HepG2 (cell line): ENCODE data around the gene PLEKHS1. TPM values are rescaled to one million over a fixed set of nuclear protein-coding genes. Genes with fewer than 3 reads are reported as not detected.

Experiments used
- ATAC-seq: fragments of 200-7000 bp; cut with Tn5 transposase; 3 replicates; pipeline ENCODE4 v1.9.1; 2020; ENCODE audit warnings: mild to moderate bottlenecking, moderate library complexity
- BruUV-seq: library from RNA; stranded (reverse); fragments of 400-500 nt; replicated peaks from 2 replicates; lab custom pipeline; 2021; lab: Mats Ljungman, UMichigan
- CTCF ChIA-PET: fragments of 300-600 bp; formaldehyde crosslinking; extraction: SDS; loops from one replicate; lab custom pipeline; 2021; ENCODE audit warnings: low total read pairs, inconsistent platforms, low intra/inter-chr PET ratio; lab: Yijun Ruan, JAX
- POLR2A ChIA-PET: fragments of 350-600 bp; sonication (Branson Sonifier 250); formaldehyde crosslinking; loops from one replicate; lab custom pipeline; 2020; ENCODE audit warnings: antibody characterized with exemption, inconsistent platforms; lab: Yijun Ruan, JAX
- DNase-seq: peaks from one replicate; pipeline ENCODE4 v3.0.0-alpha.2; 2015; ENCODE audit warnings: low spot score
- FAIRE-seq: peaks from 3 replicates; lab custom pipeline; 2011; peaks lifted over from hg19 to GRCh38; lab: Jason Lieb, UNC
- H2AFZ ChIP-seq: one replicate; pipeline ENCODE4 v1.6.1; 2011; ENCODE audit warnings: low read length, inconsistent platforms
- H3K27ac ChIP-seq: fragments of 300-600 bp; 3 replicates; pipeline ENCODE4 v1.8.0; 2011; ENCODE audit warnings: mixed run types, mild to moderate bottlenecking, mixed read lengths, low read length, inconsistent platforms; ENCODE audit not compliant: insufficient read depth; ENCODE audit errors: extremely low read length
- H3K27me3 ChIP-seq, 2 experiments: fragments of 200-600 bp in 1 of 2; 2 replicates in 1 of 2; 3 replicates in 1 of 2; pipeline versions ENCODE4 v1.6.0 to v1.8.0; 2011; ENCODE audit warnings: low read length in 2 of 2, mild to moderate bottlenecking in 2 of 2, moderate library complexity in 2 of 2, inconsistent platforms in 1 of 2; ENCODE audit not compliant: insufficient read depth in 2 of 2, control insufficient read depth in 1 of 2
- H3K36me3 ChIP-seq, 2 experiments: fragments of 200-600 bp in 1 of 2; replicated peaks in 1 of 2; 2 replicates in 1 of 2; 3 replicates in 1 of 2; pipeline versions ENCODE4 v1.5.1 to v1.8.0; 2011; ENCODE audit warnings: low read length in 2 of 2, inconsistent platforms in 1 of 2; ENCODE audit not compliant: insufficient read depth in 2 of 2, control insufficient read depth in 1 of 2
- H3K4me1 ChIP-seq: 2 replicates; pipeline ENCODE4 v1.5.1; 2012; ENCODE audit warnings: low read length, inconsistent platforms; ENCODE audit not compliant: insufficient read depth
- H3K4me2 ChIP-seq: 2 replicates; pipeline ENCODE4 v1.6.0; 2011; ENCODE audit warnings: low read depth, low read length, inconsistent platforms
- H3K4me3 ChIP-seq, 3 experiments: fragments of 200-600 bp in 1 of 3; sonication (generic), shearing (Covaris generic) in 1 of 3; replicated peaks in 1 of 3; 2 replicates each; pipeline ENCODE4 v1.5.1; 2011 to 2016; ENCODE audit warnings: low read length in 3 of 3, inconsistent platforms in 2 of 3, low read depth in 2 of 3, mild to moderate bottlenecking in 2 of 3, control low read depth in 1 of 3, mixed read lengths in 1 of 3; ENCODE audit not compliant: insufficient read depth in 1 of 3
- H3K79me2 ChIP-seq: one replicate; pipeline ENCODE4 v1.6.1; 2011; ENCODE audit warnings: low read length, inconsistent platforms; ENCODE audit not compliant: insufficient read depth
- H3K9ac ChIP-seq: 2 replicates; pipeline ENCODE4 v1.6.0; 2011; ENCODE audit warnings: mild to moderate bottlenecking, low read depth, low read length, inconsistent platforms; ENCODE audit not compliant: insufficient read depth
- H3K9me3 ChIP-seq: 2 replicates; pipeline ENCODE4 v1.5.1; 2012; ENCODE audit warnings: mild to moderate bottlenecking, low read length
- H4K20me1 ChIP-seq: 2 replicates; pipeline ENCODE4 v1.6.0; 2011; ENCODE audit warnings: inconsistent platforms, mild to moderate bottlenecking, low read length, moderate library complexity; ENCODE audit not compliant: insufficient read depth
- HDAC1 ChIP-seq: sonication (generic); formaldehyde crosslinking; IDR thresholded peaks from 2 replicates; pipeline ENCODE4 v1.5.1; 2020; ENCODE audit warnings: mild to moderate bottlenecking, missing genetic modification reagents
- HMG20B ChIP-seq: conservative IDR thresholded peaks from 2 replicates; pipeline ENCODE4 v1.6.1; 2016; ENCODE audit warnings: missing genetic modification reagents, missing compliant biosample characterization
- ZEB1 ChIP-seq: IDR thresholded peaks from 2 replicates; pipeline ENCODE4 v1.6.1; 2012; ENCODE audit warnings: mild to moderate bottlenecking, low read depth, inconsistent platforms; ENCODE audit not compliant: insufficient replicate concordance
- ZNF619 ChIP-seq: sonication (generic); formaldehyde crosslinking; IDR thresholded peaks from 2 replicates; pipeline ENCODE4 v1.4.0; 2020; ENCODE audit warnings: mild to moderate bottlenecking, missing genetic modification reagents
- ZNF883 ChIP-seq: sonication (generic); formaldehyde crosslinking; IDR thresholded peaks from 2 replicates; pipeline ENCODE4 v1.5.1; 2020; ENCODE audit warnings: mild to moderate bottlenecking, missing genetic modification reagents; ENCODE audit errors: not compliant biosample characterization
- WGBS: methylation state at CpG from one replicate; pipeline ENCODE4 v1.1.6; 2017; ENCODE audit warnings: low lambda C conversion rate; 5-methylcytosine and 5-hydroxymethylcytosine counted together
- in situ Hi-C: cut with HindIII; loops from 2 replicates; pipeline ENCODE4 v1.10.0; 2017; ENCODE audit warnings: low pct_unique_long_range_greater_than_20kb; ENCODE audit not compliant: extremely low pct_ligation_motif_present
- intact Hi-C: fragments of 100-400 bp; cut with micrococcal nuclease; formaldehyde crosslinking; loops from one replicate; pipeline ENCODE4 v1.10.0; 2022; ENCODE audit not compliant: unreplicated experiment
- polyA plus RNA-seq, 8 experiments: library from polyadenylated mRNA; depleted of rRNA in 3 of 8; stranded (reverse) in 7 of 8; unstranded in 1 of 8; fragments of >200 nt; fragmentation: Illumina TruSeq in 4 of 8; extraction: Trizol in 4 of 8; gene quantifications; 2 replicates each; pipeline versions ENCODE4 v1.2.1 to v1.2.3, GENCODE V29; 2011 to 2016; ENCODE audit warnings: low read depth in 4 of 8, missing spikeins in 1 of 8, mixed read lengths in 1 of 8; ENCODE audit not compliant: insufficient read depth in 1 of 8
- total RNA-seq, 5 experiments: library from RNA; depleted of rRNA; stranded (reverse); fragments of >200 nt; fragmentation: Illumina TruSeq; extraction: Trizol; gene quantifications; 2 replicates each; pipeline ENCODE4 v1.2.3, GENCODE V29; 2016; ENCODE audit warnings: low read depth in 1 of 5
- TF ChIP-seq, protein P1 (sequence below), 2 experiments: fragments of 450-650 bp in 1 of 2; sonication (generic) in 1 of 2; formaldehyde crosslinking; IDR thresholded peaks; 2 replicates each; pipeline versions ENCODE4 v1.5.0 to v1.8.0; 2020 to 2022; ENCODE audit warnings: mild to moderate bottlenecking in 1 of 2, missing genetic modification reagents in 1 of 2
- TF ChIP-seq, protein P2 (sequence below): sonication (generic); formaldehyde crosslinking; conservative IDR thresholded peaks from 2 replicates; pipeline ENCODE4 v1.8.1; 2023; ENCODE audit warnings: missing genetic modification reagents

The PLEKHS1 gene
- total and polyA plus RNA-seq, 2 of the 13 experiments (the other 11 are each of a cell fraction or from before 2014, with no cell fraction given) = not detected

DNA sequence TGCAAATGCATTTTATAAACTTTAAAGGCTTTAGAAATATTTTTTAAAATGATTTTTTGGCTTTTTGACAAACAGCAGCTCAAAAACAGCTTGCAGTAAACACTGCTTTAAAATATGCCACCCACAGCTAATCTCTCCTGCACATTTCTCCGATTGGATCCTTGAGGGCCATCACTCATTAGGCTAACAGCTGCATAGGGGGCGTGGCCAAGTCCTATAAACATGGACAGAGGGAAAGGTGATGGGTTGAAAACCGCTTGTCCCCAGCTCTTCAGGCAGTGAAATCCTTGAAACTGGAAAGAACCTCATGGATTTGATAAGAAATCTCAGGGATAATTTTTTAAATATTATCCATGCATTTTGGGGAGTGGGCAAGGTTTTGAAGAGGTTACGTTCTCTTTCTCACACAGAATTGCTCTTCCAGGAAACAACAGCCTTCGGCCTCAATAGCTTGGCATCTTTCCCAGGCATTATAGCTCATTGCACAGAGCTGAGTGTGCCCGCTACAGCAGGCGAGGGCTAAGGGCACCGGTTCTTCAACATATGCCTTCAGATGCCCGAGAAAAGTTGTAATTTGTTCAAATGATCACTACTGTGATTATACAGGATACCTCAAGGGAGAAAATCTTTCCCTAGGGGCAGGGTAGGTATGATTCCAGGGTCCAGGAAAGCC lies 1.7 kb downstream of the PLEKHS1 start:
- H4K20me1 ChIP-seq = no peaks in the 10 kb centered on the region
- no peak for ATAC-seq
- no peak overlapping the region for H3K9ac ChIP-seq
- WGBS = 33% methylated on average over 9 of the region's 9 CpGs
- H3K27ac ChIP-seq = no peak overlapping the region
- BruUV-seq = no TSS peak
- no peak for FAIRE-seq
- H3K27me3 ChIP-seq = peaks cover 0 to 4% of the 10 kb centered on the region in 2 experiments; a peak in 1 of 5 replicates
- H2AFZ ChIP-seq = no peak overlapping the region
- H3K79me2 ChIP-seq = no peaks in the 10 kb centered on the region
- ChIA-PET POLR2A (no interaction called here), CTCF (no interaction called here)
- no peaks in the 10 kb centered on the region for H3K36me3 ChIP-seq
- H3K4me3 ChIP-seq = no peak overlapping the region
- intact Hi-C loops = no loop called here
- H3K4me2 ChIP-seq = no peak overlapping the region
- H3K4me1 ChIP-seq = 0 out of 2 replicates have a peak, but pooled peaks cover 13% of the 10 kb centered on the region
- TF ChIP-seq HMG20B (CRISPR knock-in tag) = no peak
- TF ChIP-seq, protein P1, sequence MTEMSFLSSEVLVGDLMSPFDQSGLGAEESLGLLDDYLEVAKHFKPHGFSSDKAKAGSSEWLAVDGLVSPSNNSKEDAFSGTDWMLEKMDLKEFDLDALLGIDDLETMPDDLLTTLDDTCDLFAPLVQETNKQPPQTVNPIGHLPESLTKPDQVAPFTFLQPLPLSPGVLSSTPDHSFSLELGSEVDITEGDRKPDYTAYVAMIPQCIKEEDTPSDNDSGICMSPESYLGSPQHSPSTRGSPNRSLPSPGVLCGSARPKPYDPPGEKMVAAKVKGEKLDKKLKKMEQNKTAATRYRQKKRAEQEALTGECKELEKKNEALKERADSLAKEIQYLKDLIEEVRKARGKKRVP (CRISPR knock-in tag; IDR thresholded peaks at IDR 0.05) = no peak
- TF ChIP-seq HDAC1 (CRISPR knock-in tag) = no peak
- TF ChIP-seq ZNF883 (CRISPR knock-in tag) = no peak
- TF ChIP-seq ZNF619 = no peak
- no peak for TF ChIP-seq ZEB1
- TF ChIP-seq, protein P2, sequence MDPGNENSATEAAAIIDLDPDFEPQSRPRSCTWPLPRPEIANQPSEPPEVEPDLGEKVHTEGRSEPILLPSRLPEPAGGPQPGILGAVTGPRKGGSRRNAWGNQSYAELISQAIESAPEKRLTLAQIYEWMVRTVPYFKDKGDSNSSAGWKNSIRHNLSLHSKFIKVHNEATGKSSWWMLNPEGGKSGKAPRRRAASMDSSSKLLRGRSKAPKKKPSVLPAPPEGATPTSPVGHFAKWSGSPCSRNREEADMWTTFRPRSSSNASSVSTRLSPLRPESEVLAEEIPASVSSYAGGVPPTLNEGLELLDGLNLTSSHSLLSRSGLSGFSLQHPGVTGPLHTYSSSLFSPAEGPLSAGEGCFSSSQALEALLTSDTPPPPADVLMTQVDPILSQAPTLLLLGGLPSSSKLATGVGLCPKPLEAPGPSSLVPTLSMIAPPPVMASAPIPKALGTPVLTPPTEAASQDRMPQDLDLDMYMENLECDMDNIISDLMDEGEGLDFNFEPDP (CRISPR knock-in tag) = no peak
- DNase-seq = no peak
- in situ Hi-C loops = no loop called here
- no peaks in the 10 kb centered on the region for H3K9me3 ChIP-seq
